ENCODE results near the gene MGMT. TPM values are rescaled to one million over a fixed set of nuclear protein-coding genes. Genes with fewer than 3 reads are reported as not detected.

MGMT gene
- total and polyA plus RNA-seq, 2 donors (not counting 3 experiments of a cell fraction or from before 2014, with no cell fraction given) = 15.0 to 15.2 TPM

GRCh38 chr10:129706081-129706480, 239.0 kb downstream of the MGMT start:
- Histone ChIP-seq H3K27me3 (ENCODE audit: control insufficient read depth in 2 of 2, insufficient read depth in 2 of 2, low read length in 2 of 2) (no peaks in the 10 kb centered on the region), H4K20me1 (replicated peaks; ENCODE audit: control insufficient read depth, extremely low read depth, insufficient read depth, low read length) (no peaks in the 10 kb centered on the region), H3K79me2 (ENCODE audit: control insufficient read depth, insufficient read depth, low read length) (no peaks in the 10 kb centered on the region), H2AFZ (ENCODE audit: low read depth, low read length) (no peak overlapping the region), H3K4me3 (replicated peaks in 1 of 3; ENCODE audit: insufficient read depth in 1 of 3, low read depth in 1 of 3, low read length in 3 of 3) (no peak overlapping the region), H3K4me1 (ENCODE audit: control insufficient read depth, extremely low read depth, insufficient read depth, low read length) (no peaks in the 10 kb centered on the region), H3K36me3 (ENCODE audit: control insufficient read depth in 2 of 2, extremely low read depth in 1 of 2, insufficient read depth in 2 of 2, low read length in 2 of 2) (no peaks in the 10 kb centered on the region), H3K9me3 (replicated peaks; ENCODE audit: control insufficient read depth, insufficient read depth, low read length) (no peaks in the 10 kb centered on the region), H3K4me2 (ENCODE audit: insufficient read depth, low read length) (no peak overlapping the region), H3K27ac (ENCODE audit: insufficient read depth, low read depth, low read length) (no peak overlapping the region), H3K9ac (replicated peaks; ENCODE audit: extremely low read depth, insufficient read depth, low read length) (no peak overlapping the region), H3K9me1 (replicated peaks; ENCODE audit: control insufficient read depth, extremely low read depth, insufficient read depth, low read length) (no peaks in the 10 kb centered on the region)
- FAIRE-seq (no peak), DNase-seq (ENCODE audit: low read depth, low spot score) (no peak)
- intact Hi-C loops (cut with micrococcal nuclease) (no loop called here), dilution Hi-C loops (cut with MboI; ENCODE audit: extremely low pct_ligation_motif_present, low sequenced_read_pairs) (no loop called here)
- CTCF ChIA-PET = no interaction called here
- BruUV-seq (replicated peaks) = no TSS peak
- POLR2A ChIA-PET = no interaction called here
- TF ChIP-seq FOS (IDR thresholded peaks at IDR 0.05; ENCODE audit: borderline replicate concordance, insufficient read depth, low read length) (no peak), MAX (IDR thresholded peaks at IDR 0.05; ENCODE audit: insufficient read depth, insufficient read length) (no peak), EZH2 (IDR thresholded peaks at IDR 0.05; ENCODE audit: borderline replicate concordance, low read depth, low read length, severe bottlenecking) (no peak), MYC (IDR thresholded peaks at IDR 0.05; ENCODE audit: low read depth, low read length) (no peak), JUN (IDR thresholded peaks at IDR 0.05; ENCODE audit: borderline replicate concordance, insufficient read depth, insufficient read length, low read depth) (no peak), GATA2 (IDR thresholded peaks at IDR 0.05; ENCODE audit: insufficient read depth, insufficient read length, low read depth, low read length) (no peak)
- TF ChIP-seq, protein P1, sequence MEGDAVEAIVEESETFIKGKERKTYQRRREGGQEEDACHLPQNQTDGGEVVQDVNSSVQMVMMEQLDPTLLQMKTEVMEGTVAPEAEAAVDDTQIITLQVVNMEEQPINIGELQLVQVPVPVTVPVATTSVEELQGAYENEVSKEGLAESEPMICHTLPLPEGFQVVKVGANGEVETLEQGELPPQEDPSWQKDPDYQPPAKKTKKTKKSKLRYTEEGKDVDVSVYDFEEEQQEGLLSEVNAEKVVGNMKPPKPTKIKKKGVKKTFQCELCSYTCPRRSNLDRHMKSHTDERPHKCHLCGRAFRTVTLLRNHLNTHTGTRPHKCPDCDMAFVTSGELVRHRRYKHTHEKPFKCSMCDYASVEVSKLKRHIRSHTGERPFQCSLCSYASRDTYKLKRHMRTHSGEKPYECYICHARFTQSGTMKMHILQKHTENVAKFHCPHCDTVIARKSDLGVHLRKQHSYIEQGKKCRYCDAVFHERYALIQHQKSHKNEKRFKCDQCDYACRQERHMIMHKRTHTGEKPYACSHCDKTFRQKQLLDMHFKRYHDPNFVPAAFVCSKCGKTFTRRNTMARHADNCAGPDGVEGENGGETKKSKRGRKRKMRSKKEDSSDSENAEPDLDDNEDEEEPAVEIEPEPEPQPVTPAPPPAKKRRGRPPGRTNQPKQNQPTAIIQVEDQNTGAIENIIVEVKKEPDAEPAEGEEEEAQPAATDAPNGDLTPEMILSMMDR (IDR thresholded peaks at IDR 0.05; ENCODE audit: extremely low read depth in 1 of 2, insufficient read depth in 1 of 2, low read depth in 1 of 2, low read length in 2 of 2) = no peak
